Stimulated activated CD8-positive, alpha-beta memory T cell treated with anti-CD3 and anti-CD28 coated beads, Interleukin-12 subunit alpha, Interleukin-12 subunit beta, amount 100 ng/mL, for 4 hours (primary cell): ENCODE results near the gene PRUNE2.
"Not testable (repeated sequence)": the region's sequence is repeated elsewhere in the genome, so short reads cannot be mapped to it uniquely, and the experiment has no call there.

Source experiments
- DNase-seq: peaks from one replicate; pipeline ENCODE4 v3.0.0-alpha.2; 2020; ENCODE audit warnings: low read depth

Gene PRUNE2

GRCh38 chr9:76868897-76869296 is 37.0 kb downstream of the PRUNE2 start:
- DNase-seq = no peak

GRCh38 chr9:76866689-76867088 is 39.2 kb downstream of the PRUNE2 start:
- no peak for DNase-seq

- DNase-seq = no peak
Observed at GRCh38 chr9:76863832-76864231, 42.1 kb downstream of the PRUNE2 start.

DNA sequence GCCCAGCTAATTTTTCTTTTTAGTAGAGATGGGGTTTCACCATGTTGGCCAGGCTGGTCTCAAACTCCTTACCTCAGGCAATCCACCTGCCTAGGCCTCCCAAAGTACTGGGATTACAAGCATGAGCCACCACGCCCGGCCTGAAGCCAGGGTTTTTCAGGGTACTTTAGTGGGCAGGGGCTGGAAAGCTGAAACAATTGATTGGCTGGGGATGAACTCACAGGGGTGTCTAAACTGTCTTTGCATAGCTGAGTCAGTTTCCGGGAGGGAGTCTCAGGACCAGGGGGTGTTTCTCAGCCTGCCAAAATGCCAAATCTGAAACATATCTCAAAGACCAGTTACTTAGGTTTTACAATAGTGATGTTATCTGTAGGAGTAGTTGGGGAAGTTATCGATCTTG is 46.1 kb downstream of the PRUNE2 start:
- DNase-seq = no peak

DNA sequence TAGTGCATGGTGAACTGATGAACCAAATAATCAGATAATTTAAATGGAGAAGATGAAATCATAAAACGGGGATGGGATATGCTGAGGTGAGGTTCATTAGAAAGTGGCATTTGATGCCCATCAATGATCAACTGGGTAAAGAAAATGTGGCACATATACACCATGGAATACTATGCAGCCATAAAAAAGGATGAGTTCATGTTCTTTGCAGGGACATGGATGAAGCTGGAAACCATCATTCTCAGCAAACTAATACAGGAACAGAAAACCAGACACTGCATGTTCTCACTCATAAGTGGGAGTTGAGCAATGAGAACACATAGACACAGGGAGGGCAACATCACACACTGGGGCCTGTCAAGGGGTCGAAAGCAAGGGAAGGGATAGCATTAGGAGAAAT is 47.7 kb downstream of the PRUNE2 start:
- DNase-seq = not testable (repeated sequence)

- no peak for DNase-seq
Observed at GRCh38 chr9:76856016-76856415, 49.9 kb downstream of the PRUNE2 start.

GRCh38 chr9:76855015-76855414 is 50.9 kb downstream of the PRUNE2 start:
- DNase-seq = no peak

DNA sequence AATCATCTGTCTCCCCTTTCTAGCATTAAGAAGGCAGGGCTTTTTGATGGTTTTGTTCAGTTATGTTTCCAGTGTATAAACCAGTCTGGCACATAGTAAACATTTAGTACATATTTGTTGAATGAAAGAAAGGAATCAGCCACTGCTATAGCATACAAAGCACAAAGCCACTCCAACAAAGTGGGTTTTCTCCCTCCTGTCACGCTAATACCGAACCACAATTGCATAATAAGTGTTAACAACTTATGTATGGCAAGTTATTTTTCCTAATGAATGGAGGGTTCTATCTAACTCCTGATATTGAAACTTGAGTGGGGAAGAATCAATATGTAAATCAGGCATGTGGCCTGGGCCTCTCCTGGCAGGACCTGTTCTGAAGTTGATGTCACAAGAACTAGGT is 53.9 kb downstream of the PRUNE2 start:
- DNase-seq = no peak

DNA sequence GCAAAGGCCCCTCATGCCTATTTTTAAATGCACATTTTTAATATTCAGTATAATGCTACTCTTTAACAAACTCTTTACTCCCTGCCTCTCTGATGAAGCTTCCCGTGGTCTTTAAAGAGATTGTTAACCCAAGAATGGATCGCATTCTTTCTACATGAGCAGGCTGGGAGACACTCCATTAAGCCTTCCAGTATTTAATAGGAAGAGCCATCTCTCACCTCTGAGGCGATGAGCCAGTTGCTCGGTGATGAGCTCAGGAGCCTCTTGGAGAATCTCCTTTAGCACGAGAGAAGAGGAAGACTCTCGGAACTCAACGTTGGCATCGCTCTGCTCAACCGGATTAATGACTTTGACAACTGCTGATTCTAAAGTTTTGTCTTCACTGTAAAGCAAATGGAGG is 59.6 kb downstream of the PRUNE2 start:
- DNase-seq = no peak

DNA sequence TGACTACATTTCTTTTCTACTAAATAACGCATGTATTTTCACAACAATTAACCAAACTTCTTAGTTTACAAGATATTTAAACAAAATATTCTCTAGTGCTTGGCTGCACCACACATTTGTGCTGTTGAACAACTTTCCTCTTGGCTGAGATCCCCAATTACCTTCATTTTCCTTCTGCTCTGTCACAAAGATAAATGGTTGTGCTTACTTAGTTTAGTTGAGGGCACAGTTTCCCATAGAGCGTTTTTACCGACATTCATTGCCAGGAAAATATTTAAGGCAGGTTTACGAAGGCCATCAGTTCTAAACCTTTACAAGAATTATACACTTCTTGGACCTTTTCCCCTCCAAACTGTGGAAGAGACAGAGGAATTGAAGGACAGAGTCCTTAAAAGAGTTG is 60.7 kb downstream of the PRUNE2 start:
- DNase-seq = no peak

DNA sequence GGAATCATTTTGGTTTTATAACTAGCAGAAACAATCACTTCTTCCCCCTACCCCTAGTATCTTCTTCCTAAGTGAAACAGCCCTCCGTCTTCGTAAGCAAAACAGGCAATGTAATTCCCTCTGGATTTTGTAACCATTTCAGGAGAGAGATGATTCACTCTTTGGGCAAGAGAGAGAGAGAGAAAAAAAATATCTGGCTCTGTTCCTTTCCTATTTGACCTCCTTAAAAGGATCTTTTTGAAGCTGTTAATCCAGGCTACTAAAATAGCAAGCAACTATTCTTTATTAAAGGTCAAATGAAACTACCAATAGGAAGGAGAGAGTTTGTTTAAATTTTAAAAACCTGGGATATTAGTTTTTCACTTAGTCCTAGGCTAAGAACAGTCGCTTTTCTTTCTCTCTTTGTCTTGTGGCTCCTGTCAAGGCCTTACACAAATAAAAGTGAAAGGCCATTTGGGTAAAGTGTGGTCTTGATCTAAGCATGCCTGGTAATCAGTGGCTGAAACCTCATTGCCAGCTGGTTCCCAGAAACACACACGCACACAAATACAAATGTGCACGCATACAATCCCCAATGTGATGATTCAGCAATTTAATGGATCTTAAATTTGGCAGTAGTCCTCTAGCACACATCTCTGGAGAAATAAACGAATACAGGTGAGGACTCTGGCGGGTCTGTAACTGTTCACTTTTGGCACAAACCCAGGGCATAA is 70.2 kb downstream of the PRUNE2 start:
- DNase-seq = no peak

DNA sequence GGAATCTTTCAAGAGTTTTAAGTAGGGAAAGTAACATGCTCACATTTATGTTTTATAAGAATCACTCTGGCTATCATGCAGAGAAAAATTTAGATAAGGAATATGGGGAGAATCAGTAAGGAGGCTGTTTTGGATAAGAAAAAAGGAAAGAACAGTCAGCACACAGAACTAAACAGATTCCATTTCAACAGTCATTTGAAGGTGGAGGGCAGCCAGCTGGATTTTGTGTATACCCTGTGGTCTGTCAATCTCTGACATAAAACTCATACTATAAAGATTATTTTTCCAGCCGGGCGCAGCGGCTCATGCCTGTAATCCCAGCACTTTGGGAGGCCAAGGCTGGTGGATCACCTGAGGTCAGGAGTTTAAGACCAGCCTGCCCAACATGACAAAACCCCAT is 77.5 kb downstream of the PRUNE2 start:
- DNase-seq = no peak

DNA sequence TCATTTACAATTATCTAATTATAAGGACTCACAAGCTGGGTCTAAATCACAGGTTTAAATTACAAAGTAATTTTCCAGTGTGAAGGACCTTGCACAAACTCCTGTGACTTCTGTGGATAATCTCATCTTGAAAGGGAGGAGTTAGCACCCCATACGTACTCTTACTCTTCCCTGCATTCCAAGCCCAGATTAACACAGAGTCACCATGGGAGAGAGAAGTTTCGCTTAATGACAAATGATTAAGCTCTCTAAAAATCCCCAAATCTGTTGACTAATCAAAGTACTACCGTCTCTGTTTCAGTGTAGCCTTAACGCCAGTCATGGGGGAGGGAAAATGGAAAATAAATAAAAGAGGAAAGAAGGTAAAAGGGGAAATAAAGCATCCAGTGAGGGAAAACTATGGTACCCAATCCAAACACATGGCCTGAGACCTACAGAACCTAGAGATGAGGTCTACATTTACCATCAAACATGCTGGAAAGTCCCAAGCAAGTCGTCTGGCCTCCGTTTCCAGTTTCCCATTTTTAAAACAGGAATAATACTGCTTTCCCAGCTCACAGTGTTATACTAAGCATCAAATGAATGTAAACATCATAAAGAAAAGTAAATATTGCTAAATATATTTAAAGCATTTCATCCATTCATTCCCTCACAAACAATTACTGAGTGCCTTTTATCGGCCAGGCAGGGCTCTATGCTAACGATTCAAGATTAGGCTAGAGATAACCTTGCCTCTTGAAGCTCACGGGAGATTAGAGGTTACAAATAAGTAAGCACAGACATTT is 78.4 kb downstream of the PRUNE2 start:
- DNase-seq = no peak

- no peak for DNase-seq
Observed at GRCh38 chr9:76820431-76820830, 85.5 kb downstream of the PRUNE2 start.

GRCh38 chr9:76818271-76818670 is 87.6 kb downstream of the PRUNE2 start:
- no peak for DNase-seq

- DNase-seq = no peak
Observed at GRCh38 chr9:76817489-76817888, 88.4 kb downstream of the PRUNE2 start.

DNA sequence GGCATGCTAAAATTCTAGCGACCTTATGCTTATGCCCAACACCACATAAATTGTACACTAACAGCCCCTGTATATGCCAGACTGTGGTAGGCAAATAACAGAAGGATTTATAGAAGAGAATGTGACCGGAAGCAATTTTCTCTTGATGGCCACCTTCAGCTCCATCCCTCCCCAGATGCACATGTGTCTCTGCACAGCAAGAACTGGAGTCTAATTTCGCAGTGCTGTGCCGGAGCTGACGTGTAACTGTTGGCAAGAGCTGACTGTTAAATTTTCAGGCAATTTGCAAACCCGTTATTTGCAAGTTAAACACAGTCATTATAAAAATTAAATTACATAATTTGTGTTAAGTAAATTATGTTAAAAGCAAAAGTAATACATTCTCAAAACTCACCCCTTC is 93.3 kb downstream of the PRUNE2 start:
- DNase-seq = no peak

- no peak for DNase-seq
Observed at GRCh38 chr9:76810377-76810957, 95.4 kb downstream of the PRUNE2 start.

GRCh38 chr9:76808636-76809035 is 97.3 kb downstream of the PRUNE2 start:
- no peak for DNase-seq

- DNase-seq = no peak
Observed at GRCh38 chr9:76803762-76804161, 102.2 kb downstream of the PRUNE2 start.

- no peak for DNase-seq
Observed at GRCh38 chr9:76803083-76803482, 102.8 kb downstream of the PRUNE2 start.

GRCh38 chr9:76800901-76801300 is 105.0 kb downstream of the PRUNE2 start:
- no peak for DNase-seq

- DNase-seq = no peak
Observed at GRCh38 chr9:76799473-76799872, 106.4 kb downstream of the PRUNE2 start.
